Esophagus squamous epithelium (tissue), 5 donors: ENCODE measurements around the gene LCN9. TPM values are rescaled to one million over a fixed set of nuclear protein-coding genes. Genes with fewer than 3 reads are reported as not detected.

Source experiments
- DNase-seq: peaks from one replicate; lab custom pipeline; 2025; lab: John Stamatoyannopoulos, UW
- H3K27ac ChIP-seq, 4 donors: fragments of 200-600 bp; sonication (generic); one replicate each; pipeline ENCODE4 v1.5.1; 2016 to 2019; ENCODE audit warnings: mild to moderate bottlenecking in 1 of 4
- H3K27me3 ChIP-seq, 4 donors: fragments of 200-600 bp; sonication (generic); 1 replicate in 3 of 4; 2 replicates in 1 of 4; pipeline versions ENCODE4 v1.5.1 to v1.6.0; 2017 to 2021; ENCODE audit warnings: antibody characterized with exemption in 1 of 4
- H3K36me3 ChIP-seq, 3 donors: fragments of 200-600 bp; sonication (generic); one replicate each; pipeline ENCODE4 v1.5.1; 2016 to 2019
- H3K4me1 ChIP-seq, 3 donors: fragments of 200-600 bp; sonication (generic); one replicate each; pipeline ENCODE4 v1.5.1; 2017 to 2019
- H3K4me3 ChIP-seq, 4 donors: fragments of 200-600 bp; sonication (generic); 1 replicate in 3 of 4; 2 replicates in 1 of 4; pipeline ENCODE4 v1.5.1; 2016 to 2019; ENCODE audit warnings: mild to moderate bottlenecking in 2 of 4, moderate library complexity in 1 of 4
- H3K9me3 ChIP-seq, 3 donors: fragments of 200-600 bp; sonication (generic); one replicate each; pipeline ENCODE4 v1.5.1; 2016 to 2019
- CTCF ChIP-seq, 6 experiments: fragments of 450-650 bp in 4 of 6; fragments of 200-600 bp in 2 of 6; sonication (generic) in 2 of 6; IDR thresholded peaks; one replicate each; pipeline ENCODE4 v1.5.1; 2016 to 2019; ENCODE audit warnings: antibody characterized with exemption in 6 of 6, mild to moderate bottlenecking in 4 of 6, moderate library complexity in 4 of 6
- POLR2A ChIP-seq, 4 donors: fragments of 450-650 bp; IDR thresholded peaks; one replicate each; pipeline ENCODE4 v1.6.1; 2017; ENCODE audit warnings: antibody characterized with exemption in 4 of 4, mild to moderate bottlenecking in 4 of 4, moderate library complexity in 3 of 4
- WGBS, 2 donors: methylation state at CpG; one replicate each; pipeline ENCODE4 v1.1.5; 2018; 5-methylcytosine and 5-hydroxymethylcytosine counted together
- intact Hi-C: fragments of 100-400 bp; cut with DNase I; formaldehyde crosslinking; loops from one replicate; pipeline ENCODE4 v1.15.0; 2022
- total RNA-seq, 4 donors: library from RNA; depleted of rRNA; stranded (reverse); fragments of >200 nt; gene quantifications; one replicate each; pipeline ENCODE4 v1.1.0, GENCODE V29; 2016
- donor health status: DM: yes; HTN: yes; CAD: no.

LCN9 gene
- total RNA-seq, 4 donors from 2014 or later, result not detected

GRCh38 chr9:135639196-135639595 is 23.9 kb upstream of the LCN9 start, which contains the start of gene GLT6D1:
GLT6D1 (minus strand) TSS chr9:135639540; CDS start chr9:135639187, 353 bp downstream.
- H3K36me3 ChIP-seq, result no peaks in the 10 kb centered on the region
- TF ChIP-seq POLR2A (IDR thresholded peaks at IDR 0.05) (no peak), CTCF (IDR thresholded peaks at IDR 0.05) (no peak)

DNA sequence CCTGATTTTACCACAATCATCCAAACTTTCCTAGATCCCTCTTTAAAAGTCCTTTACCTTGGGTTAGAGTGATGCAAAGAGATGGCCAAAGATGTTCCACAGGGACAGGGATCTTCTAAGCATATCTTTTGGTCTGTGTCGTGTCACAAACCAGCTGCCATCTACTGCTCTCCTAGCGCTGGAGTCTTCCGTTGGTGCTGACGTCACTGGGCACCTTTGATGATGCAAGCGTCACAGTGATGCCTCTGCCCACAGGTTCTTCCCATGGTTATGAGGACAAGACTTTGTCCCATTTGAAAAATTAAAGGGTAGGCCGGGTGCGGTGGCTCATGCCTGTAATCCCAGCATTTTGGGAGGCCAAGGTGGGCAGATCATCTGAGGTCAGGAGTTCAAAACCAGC is 22.1 kb upstream of the LCN9 start:
- H3K9me3 ChIP-seq, result peaks cover 0 to 26% (median 16%) of the 10 kb centered on the region in 3 donors
- TF ChIP-seq POLR2A (IDR thresholded peaks at IDR 0.05) (no peak), CTCF (IDR thresholded peaks at IDR 0.05) (no peak)
- no peak for DNase-seq
- 67 to 83% methylated on average over 5 to 7 of the region's 7 CpGs for WGBS, 2 donors
- no peak overlapping the region for H3K4me3 ChIP-seq
- H3K27ac ChIP-seq, result no peak overlapping the region
- H3K27me3 ChIP-seq, result peaks cover 0 to 42% (median 0%) of the 10 kb centered on the region in 4 donors
- intact Hi-C loops, result no loop called here
- no peaks in the 10 kb centered on the region for H3K36me3 ChIP-seq
- H3K4me1 ChIP-seq, result no peaks in the 10 kb centered on the region

More at GRCh38 chr9:135639196-135639595, 23.9 kb upstream of the LCN9 start, which contains the start of gene GLT6D1:
- no peak for DNase-seq
- peaks cover 0 to 8% (median under 1%) of the 10 kb centered on the region in 3 donors for H3K9me3 ChIP-seq
- no peaks in the 10 kb centered on the region for H3K4me1 ChIP-seq
- H3K4me3 ChIP-seq, result no peak within 1 kb of the TSS
- no peak within 1 kb of the TSS for H3K27ac ChIP-seq
- H3K27me3 ChIP-seq, result peaks cover 0 to 58% (median 0%) of the 10 kb centered on the region in 4 donors
- 76 to 82% methylated on average over 9 of the region's 9 CpGs for WGBS, 2 donors
- intact Hi-C loops, result no loop called here

DNA sequence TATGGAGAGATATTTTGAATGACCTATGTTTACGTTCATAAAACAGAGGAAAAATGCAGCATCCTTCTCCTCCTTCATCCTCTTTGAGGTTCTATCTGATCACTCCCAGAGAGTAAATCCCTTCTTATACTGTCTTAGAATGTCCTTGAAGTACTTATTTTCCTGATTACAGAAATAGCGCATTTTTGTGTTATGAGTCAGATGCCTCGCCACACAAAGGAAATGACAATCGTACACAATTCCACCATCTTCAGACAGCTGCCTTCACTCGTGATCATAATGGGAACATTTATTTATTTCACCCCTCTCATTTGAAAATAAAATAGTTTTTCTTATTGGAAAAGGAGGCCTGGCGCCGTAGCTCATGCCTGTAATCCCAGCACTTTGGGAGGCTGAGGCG is 21.4 kb upstream of the LCN9 start:
- WGBS, 2 donors, result 61 to 75% methylated on average over 8 of the region's 8 CpGs
- TF ChIP-seq CTCF (IDR thresholded peaks at IDR 0.05) (no peak), POLR2A (IDR thresholded peaks at IDR 0.05) (no peak)
- Histone ChIP-seq H3K4me1 (no peaks in the 10 kb centered on the region), H3K9me3 (peaks cover 0 to 33% (median 18%) of the 10 kb centered on the region in 3 donors), H3K36me3 (no peaks in the 10 kb centered on the region), H3K27me3 (peaks cover 0 to 35% (median 0%) of the 10 kb centered on the region in 4 donors), H3K27ac (no peak overlapping the region), H3K4me3 (no peak overlapping the region)
- DNase-seq, result no peak
- intact Hi-C loops, result no loop called here

DNA sequence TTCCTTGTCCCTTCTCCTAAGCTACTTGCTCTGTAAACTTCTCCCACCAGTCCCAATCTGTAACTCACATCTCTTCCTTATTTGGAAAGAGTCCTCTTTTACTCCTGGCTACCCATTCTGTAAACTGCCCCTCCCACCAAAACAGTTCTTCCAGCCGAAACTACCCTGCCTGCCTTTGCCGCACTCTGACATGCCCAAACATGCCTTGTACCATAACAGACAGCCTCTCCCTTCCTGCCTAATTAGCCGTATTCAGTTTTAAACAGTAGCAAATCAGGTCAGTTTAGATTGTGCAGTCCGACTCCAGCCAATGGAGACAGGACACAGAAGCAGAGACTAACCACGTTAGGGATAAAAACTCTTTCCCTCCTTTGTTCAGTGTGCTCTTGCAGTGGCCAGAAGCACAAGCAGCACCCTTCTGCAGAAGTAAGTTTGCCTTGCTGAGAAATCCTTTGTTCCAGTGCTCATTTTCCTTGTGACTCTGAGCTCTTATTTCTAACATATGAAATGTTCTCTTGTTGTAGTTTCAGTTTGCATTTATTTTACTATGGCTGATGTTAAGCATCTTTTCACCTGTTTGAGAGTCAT is 18.4 kb upstream of the LCN9 start:
- TF ChIP-seq CTCF (IDR thresholded peaks at IDR 0.05) (no peak), POLR2A (IDR thresholded peaks at IDR 0.05) (no peak)
- intact Hi-C loops, result no loop called here
- no peak overlapping the region for H3K27ac ChIP-seq
- 47 to 61% methylated on average over 5 of the region's 5 CpGs for WGBS, 2 donors
- no peaks in the 10 kb centered on the region for H3K4me1 ChIP-seq
- peaks cover 0 to 62% (median 32%) of the 10 kb centered on the region in 3 donors for H3K9me3 ChIP-seq
- H3K36me3 ChIP-seq, result no peaks in the 10 kb centered on the region
- no peak for DNase-seq
- H3K27me3 ChIP-seq, result peaks cover 0 to 16% (median 0%) of the 10 kb centered on the region in 4 donors
- H3K4me3 ChIP-seq, result no peak overlapping the region

GRCh38 chr9:135647884-135648283 is 15.2 kb upstream of the LCN9 start:
- Histone ChIP-seq H3K4me3 (no peak overlapping the region), H3K36me3 (no peaks in the 10 kb centered on the region), H3K4me1 (no peaks in the 10 kb centered on the region), H3K27ac (no peak overlapping the region), H3K9me3 (peaks cover 0 to 62% (median 32%) of the 10 kb centered on the region in 3 donors), H3K27me3 (peaks cover 0 to 3% (median 0%) of the 10 kb centered on the region in 4 donors)
- DNase-seq, result no peak
- TF ChIP-seq CTCF (IDR thresholded peaks at IDR 0.05), result no peak
- TF ChIP-seq POLR2A (IDR thresholded peaks at IDR 0.05), result no peak
- intact Hi-C loops, result no loop called here
- 81 to 93% methylated on average over 4 of the region's 4 CpGs for WGBS, 2 donors
